Measurements from ENCODE around the gene MINDY4B. TPM values are rescaled to one million over a fixed set of nuclear protein-coding genes. Genes with fewer than 3 reads are reported as not detected.

The MINDY4B gene
- total and polyA plus RNA-seq, 12 donors, result 0.19 to 0.60 TPM; not detected in 10

- no peak for TF ChIP-seq CTCF (IDR thresholded peaks at IDR 0.05)
- Histone ChIP-seq H3K27me3 (peaks cover 0 to 8% (median 0%) of the 10 kb centered on the region in 7 donors), H3K4me1 (peaks cover 0 to 7% (median 0%) of the 10 kb centered on the region in 9 donors), H3K27ac (no peak overlapping the region), H3K9me3 (peaks cover 0 to 4% (median 0%) of the 10 kb centered on the region in 11 donors), H3K36me3 (no peaks in the 10 kb centered on the region), H3K4me3 (no peak overlapping the region)
- intact Hi-C loops (cut with DNase I), result no loop called here
- ATAC-seq (no peak), DNase-seq (no peak)
- 74 to 81% methylated on average over 12 of the region's 12 CpGs for WGBS, 2 donors
Observed at GRCh38 chr3:150826466-150827282, 78.6 kb downstream of the MINDY4B start.

GRCh38 chr3:150825916-150826377 is 79.3 kb downstream of the MINDY4B start:
- Histone ChIP-seq H3K27ac (no peak overlapping the region), H3K9me3 (peaks cover 0 to 3% (median 0%) of the 10 kb centered on the region in 11 donors), H3K4me1 (peaks cover 0 to 7% (median 0%) of the 10 kb centered on the region in 9 donors), H3K4me3 (no peak overlapping the region), H3K36me3 (no peaks in the 10 kb centered on the region), H3K27me3 (peaks cover 0 to 8% (median 0%) of the 10 kb centered on the region in 7 donors)
- intact Hi-C loops (cut with DNase I), result no loop called here
- DNase-seq (no peak), ATAC-seq (peak in 5 of 8 donors; percentile 30 to 67 (median 47))
- TF ChIP-seq CTCF (IDR thresholded peaks at IDR 0.05), result no peak
- 29 to 31% methylated on average over 7 of the region's 7 CpGs for WGBS, 2 donors

- ATAC-seq, result peak in 6 of 8 donors; percentile 34 to 69 (median 46)
Observed at GRCh38 chr3:150825192-150825915, 79.9 kb downstream of the MINDY4B start.

More at GRCh38 chr3:150825192-150825915, 79.9 kb downstream of the MINDY4B start:
- WGBS, 2 donors, result 43 to 53% methylated on average over 6 of the region's 6 CpGs
- intact Hi-C loops (cut with DNase I), result no loop called here
- Histone ChIP-seq H3K27me3 (peaks cover 0 to 8% (median 0%) of the 10 kb centered on the region in 7 donors), H3K4me1 (peaks cover 0 to 7% (median 0%) of the 10 kb centered on the region in 9 donors), H3K9me3 (no peaks in the 10 kb centered on the region), H3K27ac (no peak overlapping the region), H3K36me3 (no peaks in the 10 kb centered on the region), H3K4me3 (no peak overlapping the region)
- no peak for DNase-seq
- no peak for TF ChIP-seq CTCF (IDR thresholded peaks at IDR 0.05)

Data from heart right ventricle (tissue), 16 donors.